Limb (tissue), 2 donors: ENCODE measurements around the gene RPS6KA6.
"Not testable (repeated sequence)": the region's sequence is repeated elsewhere in the genome, so short reads cannot be mapped to it uniquely, and the experiment has no call there.

Experiments
- DNase-seq, 2 donors: peaks; one replicate each; pipeline ENCODE4 v3.0.0-alpha.2; 2016; ENCODE audit errors: extremely low spot score in 2 of 2

RPS6KA6 gene

DNA sequence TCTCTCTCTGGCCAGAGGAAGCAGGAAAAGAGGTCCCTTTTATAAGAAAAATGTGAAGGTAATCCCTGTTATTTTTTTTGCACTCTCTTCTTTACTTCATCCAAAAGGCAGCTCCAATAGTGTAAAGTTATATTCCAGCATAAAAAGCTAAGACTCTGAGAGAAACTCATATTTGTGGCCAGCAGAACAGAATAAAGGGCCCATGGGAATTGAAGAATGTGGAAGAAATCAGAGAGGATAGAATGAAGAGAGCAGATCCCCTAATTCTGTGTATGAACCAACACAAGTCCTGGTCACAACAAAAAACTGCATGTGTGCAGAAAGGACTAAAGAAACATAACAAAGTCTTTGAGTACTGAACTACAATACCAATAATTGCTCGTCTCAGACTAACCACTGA lies 22.3 kb downstream of the RPS6KA6 start:
- DNase-seq = peak in 1 of 2 donors; percentile 2

DNA sequence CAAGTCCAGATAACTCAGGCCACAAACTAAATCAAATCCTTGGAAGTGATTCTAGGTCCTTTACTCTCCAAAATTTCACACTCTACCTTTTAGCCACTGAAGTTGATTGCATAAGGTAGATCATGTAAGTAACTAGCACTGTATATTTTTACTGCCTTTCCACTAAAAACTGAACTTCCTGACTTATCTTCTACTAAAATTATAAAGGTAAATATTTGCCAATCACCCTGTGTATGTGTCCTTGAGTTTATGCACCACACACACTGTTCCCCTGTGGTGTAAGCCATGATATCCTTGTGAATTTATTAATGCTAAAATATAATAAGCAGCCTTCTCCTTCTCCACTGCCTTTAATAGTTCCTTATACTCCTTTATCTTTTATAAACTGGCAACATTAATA lies 25.6 kb downstream of the RPS6KA6 start:
- DNase-seq = no peak

DNA sequence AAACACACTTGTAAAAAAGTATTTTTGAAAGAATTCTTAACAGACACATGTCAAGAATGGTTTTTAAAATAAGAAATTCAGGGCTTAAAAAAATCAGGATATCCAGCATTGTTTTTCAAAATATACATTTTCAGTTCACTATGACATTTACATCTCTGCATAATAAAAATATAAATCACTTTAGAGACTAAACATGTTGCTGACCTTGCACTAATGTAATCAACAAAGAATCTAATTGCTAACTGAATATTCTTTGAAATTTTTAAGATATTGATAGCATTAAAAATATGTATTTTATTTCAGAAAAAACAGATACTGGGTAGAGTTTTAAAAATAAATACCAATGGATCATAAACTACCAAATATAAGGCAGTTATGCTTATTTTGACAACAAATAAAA lies 26.4 kb downstream of the RPS6KA6 start:
- no peak for DNase-seq

DNA sequence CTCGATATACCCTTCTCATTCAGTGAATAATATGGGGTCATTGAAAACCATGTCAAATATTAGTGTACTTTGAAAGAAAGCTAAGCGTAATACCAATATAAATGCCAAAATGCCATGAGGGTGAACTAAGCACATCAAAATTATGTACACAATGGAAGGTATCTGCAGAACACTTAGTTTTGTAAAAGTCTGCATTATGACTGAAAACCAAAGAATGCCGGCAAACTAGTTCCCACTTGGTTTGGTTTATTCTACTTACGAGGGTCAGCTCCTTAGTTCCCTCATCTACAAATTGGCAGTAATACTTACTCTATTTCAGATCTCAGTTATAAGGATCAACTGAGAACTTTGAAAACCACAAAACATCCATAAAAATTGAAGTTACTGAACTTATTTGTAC lies 27.3 kb downstream of the RPS6KA6 start:
- DNase-seq = no peak

DNA sequence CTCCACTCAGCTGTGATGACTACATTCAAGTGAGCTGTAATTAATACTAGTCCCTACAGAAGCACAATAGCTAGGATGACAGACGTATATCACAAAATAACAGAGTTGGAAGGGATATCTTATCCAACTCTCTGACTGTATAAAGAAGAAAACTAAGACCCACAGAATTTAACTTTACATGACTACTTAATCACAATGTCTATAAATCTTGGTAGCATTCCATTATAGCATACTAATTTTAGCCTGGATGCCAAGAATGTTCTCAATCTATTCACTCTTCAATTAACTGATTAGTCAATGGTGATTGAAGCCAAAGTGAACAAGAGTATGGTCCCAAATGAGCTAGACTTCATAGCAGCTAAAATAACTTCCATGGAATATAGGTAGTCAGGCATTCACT lies 31.2 kb downstream of the RPS6KA6 start:
- no peak for DNase-seq

DNA sequence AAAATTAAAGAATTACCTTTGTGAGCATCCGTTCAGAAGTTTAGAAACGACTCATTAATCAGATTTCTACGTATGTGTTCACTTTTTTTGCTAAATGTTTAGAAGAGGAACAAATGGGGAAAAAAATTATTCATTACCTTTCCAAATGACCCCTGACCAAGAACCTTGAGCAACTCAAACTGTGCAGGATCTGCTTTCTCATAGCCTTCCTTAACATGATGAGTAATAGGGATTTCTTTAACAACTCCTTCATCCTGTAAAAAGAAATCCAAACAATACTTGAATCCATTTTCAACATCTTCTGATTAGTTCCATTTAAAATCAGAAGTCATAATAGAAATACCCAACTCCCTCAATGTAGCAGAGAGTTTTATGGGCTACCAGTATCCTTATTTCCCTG lies 32.1 kb downstream of the RPS6KA6 start:
- DNase-seq = no peak

DNA sequence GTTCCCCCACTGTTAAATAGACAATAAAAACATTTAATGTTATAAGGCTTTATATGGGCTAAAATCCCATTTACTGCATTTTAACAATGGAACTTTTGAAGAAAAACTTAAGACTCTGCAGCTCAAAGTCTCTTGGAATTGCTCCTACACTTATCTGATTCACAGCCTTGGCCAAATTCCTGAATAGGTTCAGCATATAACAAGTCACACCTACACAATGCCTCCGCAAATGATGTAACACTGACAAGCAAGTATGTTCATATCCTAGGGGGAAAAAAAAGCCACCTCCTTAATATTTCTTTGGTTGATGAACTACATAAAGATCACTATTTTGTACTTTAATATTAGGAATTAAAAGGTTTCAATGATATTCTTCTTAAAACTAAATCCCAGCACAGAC lies 34.5 kb downstream of the RPS6KA6 start:
- no peak for DNase-seq

DNA sequence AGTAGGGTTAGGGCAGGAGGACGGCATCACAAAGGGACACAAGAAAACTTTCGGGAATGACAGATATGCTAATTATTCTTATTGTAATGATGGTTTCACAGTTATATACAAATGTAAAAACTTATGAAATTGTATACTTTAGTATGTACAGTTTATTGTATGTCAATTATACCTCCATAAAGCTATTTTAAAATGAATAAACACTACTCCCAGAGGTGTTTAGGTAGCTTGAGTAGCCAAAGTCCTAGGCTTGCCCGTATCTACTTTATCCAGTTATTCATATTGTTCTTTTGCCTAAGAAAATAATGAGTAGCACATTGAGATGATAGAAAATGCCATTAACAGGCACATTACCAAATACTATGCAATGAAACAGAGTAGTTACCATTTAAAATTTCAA lies 43.0 kb downstream of the RPS6KA6 start:
- DNase-seq = no peak

DNA sequence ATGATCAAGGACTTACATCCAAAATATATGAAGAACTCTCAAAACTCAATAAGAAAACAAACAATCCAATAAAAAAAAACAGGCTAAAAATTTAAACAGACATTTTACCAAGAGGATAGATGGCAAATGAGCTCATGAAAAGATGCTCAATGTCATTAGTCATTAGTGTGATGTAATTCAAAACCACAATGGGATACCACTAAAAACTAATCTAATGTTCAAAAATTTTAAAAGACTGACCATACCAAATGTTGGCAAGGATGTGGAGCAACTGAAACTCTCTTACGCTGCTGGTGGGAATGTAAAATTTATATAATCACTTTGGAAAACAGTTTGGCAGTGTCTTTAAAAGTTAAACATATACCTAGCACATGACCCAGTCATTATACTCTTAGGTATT lies 43.7 kb downstream of the RPS6KA6 start:
- DNase-seq = no peak

DNA sequence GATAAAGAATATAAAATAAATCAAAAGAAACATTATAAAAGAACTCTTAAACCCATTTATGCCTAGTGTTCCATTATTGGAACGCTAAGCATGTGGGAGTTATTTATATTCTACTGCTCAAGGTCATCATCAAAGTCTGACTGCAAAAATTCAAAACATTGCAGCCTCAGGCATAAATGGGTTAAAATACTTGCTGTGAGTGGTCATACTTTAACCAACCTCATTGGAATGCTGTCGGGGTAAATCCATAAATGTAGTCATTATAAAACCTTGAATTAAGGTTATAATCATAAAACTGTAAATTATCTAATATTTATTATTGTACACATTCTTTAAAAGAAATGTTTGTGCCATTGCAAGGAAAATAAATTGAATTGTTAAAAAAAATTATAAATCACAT lies 55.0 kb downstream of the RPS6KA6 start:
- DNase-seq = no peak

DNA sequence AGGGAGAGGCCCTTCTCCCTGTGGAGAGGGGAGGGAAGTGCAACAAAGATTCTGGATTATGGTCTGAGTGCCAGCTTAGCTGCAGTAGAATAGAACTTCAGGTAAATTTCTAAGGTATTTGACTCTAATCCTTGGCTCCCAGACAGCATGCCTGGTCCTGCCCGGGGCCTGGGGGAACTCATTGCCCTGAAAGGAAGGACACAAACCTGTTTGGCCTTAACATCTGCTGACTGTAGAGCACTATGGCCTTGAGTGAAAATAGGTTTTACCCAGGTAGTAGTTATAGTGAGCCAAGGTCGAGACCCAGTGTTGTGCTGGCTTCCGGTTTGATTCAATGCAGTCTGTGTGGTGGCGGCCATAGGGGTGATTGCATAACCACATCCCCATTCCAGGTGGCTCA lies 64.4 kb downstream of the RPS6KA6 start:
- no peak for DNase-seq

DNA sequence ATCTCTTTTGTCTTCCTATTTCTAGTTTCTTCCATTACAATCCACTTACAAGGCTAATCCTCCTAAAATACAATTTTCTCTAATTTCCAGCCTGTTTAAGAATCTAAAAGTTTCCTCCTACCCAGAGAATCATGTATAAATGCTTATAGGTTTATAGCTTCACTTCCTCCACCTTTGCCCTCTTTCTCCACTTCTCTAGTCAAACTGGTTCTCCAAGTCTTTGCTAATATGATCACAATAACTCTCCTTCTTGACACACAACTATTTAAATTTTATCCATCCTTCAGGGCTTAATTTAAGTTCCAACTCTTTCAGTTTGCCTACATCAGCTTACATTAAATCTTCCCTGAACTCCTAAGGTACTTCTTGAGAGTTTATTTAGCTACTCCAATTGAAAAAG lies 69.2 kb downstream of the RPS6KA6 start:
- no peak for DNase-seq

DNA sequence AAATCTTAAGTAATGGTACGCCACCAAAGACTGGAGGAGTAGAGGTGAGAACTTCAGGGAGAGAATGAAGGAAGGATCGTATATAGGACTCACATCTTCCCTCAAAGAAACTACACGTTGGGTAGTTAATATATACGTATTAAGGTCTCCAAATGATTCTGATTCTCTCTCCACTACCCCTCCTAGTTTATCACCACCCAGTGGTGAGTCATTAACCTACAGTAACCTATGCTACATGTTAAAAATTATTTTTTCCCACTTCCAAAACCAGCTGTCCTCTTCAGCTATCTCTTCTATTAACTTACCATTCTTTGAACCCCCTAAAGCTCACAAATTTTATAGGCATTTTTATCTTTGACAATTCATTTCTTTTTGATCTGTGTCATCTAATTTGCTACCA lies 69.7 kb downstream of the RPS6KA6 start:
- DNase-seq = no peak

DNA sequence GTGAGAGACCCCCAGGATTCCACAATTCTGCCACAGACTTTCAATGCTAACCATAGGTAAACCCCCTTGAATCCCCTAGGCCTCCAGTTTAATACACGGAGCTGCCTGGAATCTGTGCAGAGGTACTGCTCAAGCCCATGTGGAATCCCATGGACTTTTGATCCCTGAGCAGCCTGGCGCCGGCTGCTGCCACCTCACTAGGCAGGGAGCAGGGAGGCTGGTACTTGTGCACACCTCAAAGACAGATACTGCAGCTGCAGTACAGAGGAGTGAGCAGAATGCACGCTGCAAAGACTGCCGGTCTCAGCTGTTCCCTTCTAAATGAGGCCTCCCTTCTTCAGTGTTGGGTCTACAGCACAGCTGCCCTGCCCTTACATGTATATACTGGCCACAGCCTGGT lies 79.4 kb downstream of the RPS6KA6 start:
- no peak for DNase-seq

DNA sequence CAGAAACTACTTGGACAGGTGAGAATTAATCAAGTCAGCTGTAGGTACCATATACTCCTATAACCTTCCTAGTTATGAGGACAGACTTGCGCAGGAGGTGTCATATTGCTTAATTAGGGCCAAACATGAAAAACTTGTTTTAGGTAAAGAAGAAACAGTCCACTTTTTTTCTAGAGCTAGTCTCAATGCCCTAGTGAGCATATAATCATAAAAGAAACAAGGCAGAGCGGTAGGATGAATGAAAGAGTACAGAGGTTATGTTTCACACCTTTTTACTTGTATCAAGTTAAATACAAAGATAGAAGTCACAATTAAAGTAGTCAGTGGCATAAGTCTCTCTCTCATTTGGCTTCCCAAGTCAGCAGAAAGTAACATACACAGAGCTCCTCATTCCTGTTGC lies 88.9 kb downstream of the RPS6KA6 start:
- no peak for DNase-seq

DNA sequence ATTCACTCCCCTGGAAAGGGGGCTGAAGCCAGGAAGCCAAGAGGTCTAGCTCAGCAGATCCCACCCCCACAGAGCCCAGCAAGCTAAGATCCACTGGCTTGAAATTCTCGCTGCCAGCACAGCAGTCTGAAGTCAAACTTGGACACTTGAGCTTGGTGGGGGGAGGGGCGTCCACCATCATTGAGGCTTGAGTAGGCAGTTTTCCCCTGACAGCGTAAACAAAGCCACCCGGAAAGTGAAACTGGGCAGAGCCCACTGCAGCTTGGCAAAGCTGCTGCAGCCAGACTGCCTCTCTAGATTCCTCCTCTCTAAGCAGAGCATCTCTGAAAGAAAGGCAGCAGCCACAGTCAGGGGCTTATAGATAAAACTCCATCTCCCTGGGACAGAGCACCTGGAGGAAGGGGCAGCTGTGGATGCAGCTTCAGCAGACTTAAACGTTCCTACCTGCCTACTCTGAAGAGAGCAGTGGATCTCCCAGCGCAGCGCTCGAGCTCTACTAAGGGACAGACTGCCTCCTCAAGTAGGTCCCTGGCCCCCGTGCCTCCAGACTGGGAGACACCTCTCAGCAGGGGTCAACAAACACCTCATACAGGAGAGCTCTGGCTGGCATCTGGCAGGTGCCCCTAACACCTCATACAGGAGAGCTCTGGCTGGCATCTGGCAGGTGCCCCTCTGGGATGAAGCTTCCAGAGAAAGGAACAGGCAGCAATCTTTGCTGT lies 108.4 kb downstream of the RPS6KA6 start:
- DNase-seq = not testable (repeated sequence)

DNA sequence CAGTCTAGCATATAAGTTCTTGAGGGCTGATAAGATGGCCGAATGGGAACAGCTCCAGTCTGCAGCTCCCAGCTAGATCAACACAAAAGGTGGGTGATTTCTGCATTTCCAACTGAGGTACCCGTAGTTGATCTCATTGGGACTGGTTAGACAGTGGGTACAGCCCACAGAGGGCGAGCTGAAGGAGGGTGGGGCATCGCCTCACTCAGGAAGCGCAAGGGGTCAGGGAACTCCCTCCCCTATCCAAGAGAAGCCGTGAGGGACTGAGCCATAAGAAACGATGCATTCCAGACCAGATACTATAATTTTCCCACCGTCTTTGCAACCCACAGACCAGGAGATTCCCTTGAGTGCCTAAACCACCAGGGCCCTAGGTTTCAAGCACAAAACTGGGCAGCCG lies 109.0 kb downstream of the RPS6KA6 start:
- DNase-seq = no peak

DNA sequence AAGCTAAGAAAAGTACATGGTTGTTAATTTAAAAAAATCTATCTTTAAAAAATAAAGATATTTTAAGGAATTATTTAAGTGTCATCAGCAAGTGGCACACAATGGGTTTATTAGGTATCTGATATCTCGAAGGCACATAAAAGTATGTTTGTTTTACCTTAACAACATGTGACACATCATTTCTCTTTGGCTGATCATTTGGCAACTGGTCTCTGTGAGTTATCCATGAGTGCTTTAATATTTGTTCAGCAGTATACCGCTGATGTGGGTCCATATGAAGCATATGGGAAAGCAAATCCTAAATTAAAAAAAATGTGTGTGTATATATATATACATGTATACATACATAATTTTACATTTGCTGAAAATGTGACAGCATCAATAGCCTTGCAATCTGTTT lies 123.2 kb downstream of the RPS6KA6 start:
- no peak for DNase-seq

DNA sequence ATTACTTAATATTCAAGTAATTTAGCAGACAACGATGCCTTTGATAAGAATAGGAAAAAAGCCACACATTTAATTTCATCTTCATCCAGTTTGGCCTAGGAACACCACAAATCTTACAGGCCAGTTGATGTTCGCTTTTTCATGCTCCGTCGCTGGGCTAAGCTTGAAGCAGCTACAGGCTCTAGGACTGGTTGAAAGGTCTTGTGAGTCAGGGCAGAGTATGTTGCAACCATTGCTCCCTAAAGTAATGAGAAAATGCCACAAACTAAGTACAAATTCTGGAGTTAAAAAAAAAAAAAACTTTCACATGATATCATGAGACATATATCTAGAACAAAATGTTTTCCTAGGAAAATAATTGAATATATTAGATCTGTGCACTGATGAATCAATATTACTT lies 123.8 kb downstream of the RPS6KA6 start:
- no peak for DNase-seq

DNA sequence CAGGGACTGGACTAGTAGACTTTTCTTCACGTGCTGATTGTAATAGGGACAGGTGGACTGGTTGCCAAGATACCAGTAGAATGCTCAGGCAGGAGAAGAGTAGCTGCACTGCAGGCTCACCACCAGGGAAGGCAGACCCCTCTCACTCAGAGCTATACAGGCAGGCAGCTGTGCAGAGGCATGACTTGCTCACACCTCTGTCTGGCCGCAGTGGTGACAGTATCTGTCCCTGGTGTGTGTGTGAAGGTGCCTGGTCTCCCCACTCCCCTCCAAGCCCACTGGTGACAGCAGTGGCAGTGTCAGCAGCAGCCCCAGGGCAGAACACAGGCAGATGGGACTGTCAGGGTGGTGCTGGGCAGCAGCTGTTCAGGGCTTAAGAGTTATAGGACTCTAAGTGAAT lies 140.7 kb downstream of the RPS6KA6 start:
- DNase-seq = no peak

DNA sequence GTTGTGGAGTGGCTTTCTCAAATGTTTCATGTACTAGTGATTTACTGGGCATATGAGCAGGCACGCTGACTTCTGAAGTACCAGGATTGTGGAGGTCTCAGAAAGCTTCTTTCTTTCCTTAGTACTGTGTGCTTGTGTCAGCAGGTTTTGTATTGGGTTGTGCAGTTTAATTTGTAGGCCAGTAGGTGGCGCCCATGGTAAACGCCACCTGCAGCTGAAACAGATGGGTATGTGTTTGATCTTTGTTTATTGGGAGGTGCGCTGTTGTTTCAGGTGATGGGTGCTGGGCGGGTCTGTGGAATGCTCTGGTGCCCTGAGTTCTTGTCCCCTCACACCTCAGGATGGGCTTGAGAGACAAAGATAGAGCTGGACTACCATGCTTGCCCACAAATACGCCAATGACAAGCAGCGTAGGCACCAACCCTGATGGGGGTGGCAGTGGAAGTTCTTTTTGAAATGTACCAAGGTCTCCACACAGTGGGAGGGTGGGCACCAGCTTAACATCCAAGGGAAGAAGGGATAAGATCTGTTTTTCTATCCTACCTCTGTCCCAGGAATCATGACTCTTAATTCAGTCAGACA lies 141.5 kb downstream of the RPS6KA6 start:
- DNase-seq = peak in 1 of 2 donors; percentile 4

DNA sequence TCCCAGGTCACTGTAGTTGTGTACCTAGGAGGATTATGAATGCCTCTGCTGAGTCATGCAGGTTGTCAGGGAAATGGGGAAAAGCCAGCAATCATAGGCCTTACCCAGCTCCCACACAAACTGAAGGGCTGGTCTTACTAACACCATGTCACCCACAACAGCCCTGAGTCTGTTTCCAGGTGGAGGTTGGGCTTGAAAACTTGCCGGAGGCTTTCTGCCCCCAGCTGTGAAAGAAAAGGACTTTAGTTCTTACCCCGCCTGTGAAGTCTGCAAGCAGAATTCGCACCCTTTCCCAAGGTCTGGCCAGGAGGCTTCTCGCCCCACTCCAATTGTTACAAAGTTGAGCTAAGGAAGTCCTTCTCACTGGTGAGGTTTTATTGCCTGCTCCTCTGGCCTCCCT lies 143.9 kb downstream of the RPS6KA6 start:
- DNase-seq = no peak
